IPS-NIHi7 (cell line): ENCODE results near the gene COL5A2.
A peak's percentile ranks its signal among the peaks of the same experiment; 100 is the strongest.

ENCODE experiments used
- DNase-seq: peaks from one replicate; pipeline ENCODE4 v3.0.0; 2012; ENCODE audit warnings: mixed read lengths; ENCODE audit errors: extremely low spot score

Gene COL5A2

GRCh38 chr2:189178726-189179569 lies 613 bp downstream of the COL5A2 start:
- peak; percentile 41 for DNase-seq

- no peak for DNase-seq
These were observed 1.5 kb downstream of the COL5A2 start for GRCh38 chr2:189178054-189178453.

- no peak for DNase-seq
These were observed 2.2 kb downstream of the COL5A2 start for GRCh38 chr2:189177251-189177840.

GRCh38 chr2:189176516-189176915 lies 3.0 kb downstream of the COL5A2 start:
- DNase-seq: no peak

GRCh38 chr2:189175869-189176433 lies 3.6 kb downstream of the COL5A2 start:
- no peak for DNase-seq

GRCh38 chr2:189171956-189172609 lies 7.5 kb downstream of the COL5A2 start:
- no peak for DNase-seq

GRCh38 chr2:189168856-189169499 lies 10.6 kb downstream of the COL5A2 start:
- DNase-seq: no peak

- DNase-seq: no peak
These were observed 13.7 kb downstream of the COL5A2 start for GRCh38 chr2:189165656-189166380.

- DNase-seq: no peak
These were observed 14.8 kb downstream of the COL5A2 start for GRCh38 chr2:189164746-189165145.

GRCh38 chr2:189163889-189164288 lies 15.7 kb downstream of the COL5A2 start:
- DNase-seq: no peak

GRCh38 chr2:189162566-189162965 lies 17.0 kb downstream of the COL5A2 start:
- no peak for DNase-seq

GRCh38 chr2:189161894-189162293 lies 17.7 kb downstream of the COL5A2 start:
- DNase-seq: peak; percentile 40

GRCh38 chr2:189159717-189160116 lies 19.8 kb downstream of the COL5A2 start:
- no peak for DNase-seq

GRCh38 chr2:189159273-189159672 lies 20.3 kb downstream of the COL5A2 start:
- DNase-seq: no peak

GRCh38 chr2:189157939-189158338 lies 21.6 kb downstream of the COL5A2 start:
- no peak for DNase-seq

- DNase-seq: no peak
These were observed 22.1 kb downstream of the COL5A2 start for GRCh38 chr2:189157456-189157855.

- DNase-seq: no peak
These were observed 23.8 kb downstream of the COL5A2 start for GRCh38 chr2:189155795-189156194.

GRCh38 chr2:189153619-189154018 lies 25.9 kb downstream of the COL5A2 start:
- DNase-seq: no peak

GRCh38 chr2:189152483-189152882 lies 27.1 kb downstream of the COL5A2 start:
- DNase-seq: no peak

- DNase-seq: no peak
These were observed 27.7 kb downstream of the COL5A2 start for GRCh38 chr2:189151906-189152305.

- DNase-seq: no peak
These were observed 29.5 kb downstream of the COL5A2 start for GRCh38 chr2:189150033-189150432.
